GM15510 (cell line): ENCODE measurements around the gene TPH1.

ENCODE experiments used
- POLR2A ChIP-seq: IDR thresholded peaks from 3 replicates; pipeline ENCODE4 v1.6.1; 2011; ENCODE audit warnings: borderline replicate concordance; ENCODE audit not compliant: insufficient read length; ENCODE audit errors: extremely low read depth

The TPH1 gene

DNA sequence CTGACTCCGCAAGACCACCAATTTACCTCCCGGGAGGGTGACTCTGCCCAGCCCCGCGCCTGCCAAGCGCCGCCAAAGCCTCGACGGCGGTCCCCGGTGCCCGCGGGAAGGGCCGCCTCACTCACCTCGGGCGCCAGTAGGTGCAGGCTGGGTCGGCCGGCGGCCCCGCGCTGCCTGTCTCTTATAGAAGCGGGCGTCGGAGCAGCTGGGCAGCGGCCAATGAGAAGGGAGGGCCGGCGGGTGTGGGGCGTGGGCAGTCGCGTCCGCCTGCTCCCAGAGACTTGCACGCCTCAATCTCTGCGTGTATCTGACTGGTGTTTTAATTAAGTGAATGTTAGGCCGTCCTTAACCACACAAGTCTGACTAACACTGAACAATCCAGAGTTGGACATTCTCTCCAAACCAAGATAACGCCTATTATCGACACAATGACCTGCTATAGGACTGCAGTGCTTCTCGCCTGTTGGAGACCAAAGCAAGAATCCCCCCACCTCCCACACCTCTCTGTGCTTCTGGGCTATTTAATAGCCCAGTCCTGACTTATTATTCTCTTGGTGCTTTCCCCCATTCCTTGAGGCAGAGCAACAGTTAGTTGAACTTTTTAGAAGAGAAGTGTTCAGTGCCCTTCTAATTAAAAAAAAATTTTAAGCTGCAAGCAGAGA lies at the start of gene TPH1:
TPH1 (minus strand) TSS at position 154 of the 662 bp plus-strand sequence. CDS start 5,507 bp downstream, outside the sequence.
- no peak for TF ChIP-seq POLR2A

DNA sequence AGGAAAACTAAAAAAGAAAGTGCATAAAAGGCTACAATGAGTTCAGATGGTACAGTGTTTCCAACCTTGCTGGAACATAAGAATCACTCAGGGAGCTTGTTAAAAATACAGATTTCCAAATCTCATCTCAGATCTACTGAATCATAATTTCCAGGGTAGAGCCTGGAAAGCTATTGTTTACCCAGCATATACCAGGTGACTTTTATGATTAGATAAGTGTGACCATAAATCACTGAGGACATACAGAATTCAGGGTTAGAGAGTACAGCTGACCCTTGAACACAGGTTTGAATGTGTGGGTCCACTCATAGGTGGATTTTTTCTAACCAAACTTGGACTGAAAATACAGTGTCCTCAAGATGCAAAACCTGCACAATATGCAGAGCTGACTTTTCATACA lies 47.9 kb upstream of the TPH1 start:
- TF ChIP-seq POLR2A: no peak

DNA sequence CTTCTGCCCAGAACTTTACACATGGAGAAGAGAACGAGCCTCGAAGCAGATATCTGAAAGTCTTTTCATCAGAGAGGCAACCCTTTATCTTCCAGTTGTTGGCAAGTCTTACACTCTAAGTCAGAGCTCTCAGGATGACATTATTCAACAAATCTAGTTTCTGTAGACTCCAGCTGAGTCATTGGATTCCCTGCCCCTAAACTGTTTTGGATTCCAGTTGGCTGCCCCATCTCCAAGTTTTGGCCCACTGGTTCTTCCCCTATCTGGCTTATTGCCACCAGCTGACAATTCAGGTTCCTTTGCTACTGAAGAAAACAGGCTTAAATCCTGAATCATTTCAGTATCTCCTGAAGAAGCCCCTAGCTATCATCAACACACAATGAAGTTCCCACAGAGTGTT lies 45.7 kb upstream of the TPH1 start:
- no peak for TF ChIP-seq POLR2A

DNA sequence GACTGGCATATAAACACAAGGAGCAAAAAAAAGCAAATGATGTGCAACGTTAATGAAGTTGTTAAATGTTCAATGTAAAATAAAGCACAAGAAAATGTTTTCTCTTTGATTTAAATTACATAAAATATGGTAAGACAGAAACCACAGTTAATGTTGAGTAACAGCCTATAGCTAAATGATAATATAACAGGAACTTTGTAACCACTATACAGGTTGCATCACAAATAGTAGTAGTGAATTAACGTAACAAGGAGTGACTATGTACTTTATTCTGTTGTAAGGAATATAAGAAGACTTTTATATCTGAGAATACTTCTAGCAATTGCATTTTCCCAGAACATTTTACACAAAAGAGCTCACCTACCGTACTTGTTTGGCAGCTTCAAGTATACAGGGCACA lies 42.9 kb upstream of the TPH1 start:
- no peak for TF ChIP-seq POLR2A

DNA sequence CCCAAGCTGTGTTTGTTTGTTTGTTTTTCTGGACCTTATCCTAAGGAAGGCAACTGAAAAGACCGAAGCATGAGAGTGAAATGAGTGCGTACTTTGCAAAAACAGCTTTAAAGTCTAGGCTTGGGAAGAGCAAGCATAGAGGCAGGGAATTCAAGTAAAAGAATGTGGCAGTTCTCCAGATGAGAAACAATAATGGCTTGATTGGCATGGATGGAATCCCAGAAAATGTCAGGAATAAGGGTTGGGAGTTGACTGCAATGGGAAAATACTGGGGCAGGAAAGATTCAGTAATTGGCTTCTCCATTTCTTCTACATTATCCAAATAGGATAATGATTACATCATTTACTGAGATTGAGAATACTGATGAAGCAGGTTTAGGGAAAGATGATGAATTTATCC lies 42.3 kb upstream of the TPH1 start:
- TF ChIP-seq POLR2A: no peak

DNA sequence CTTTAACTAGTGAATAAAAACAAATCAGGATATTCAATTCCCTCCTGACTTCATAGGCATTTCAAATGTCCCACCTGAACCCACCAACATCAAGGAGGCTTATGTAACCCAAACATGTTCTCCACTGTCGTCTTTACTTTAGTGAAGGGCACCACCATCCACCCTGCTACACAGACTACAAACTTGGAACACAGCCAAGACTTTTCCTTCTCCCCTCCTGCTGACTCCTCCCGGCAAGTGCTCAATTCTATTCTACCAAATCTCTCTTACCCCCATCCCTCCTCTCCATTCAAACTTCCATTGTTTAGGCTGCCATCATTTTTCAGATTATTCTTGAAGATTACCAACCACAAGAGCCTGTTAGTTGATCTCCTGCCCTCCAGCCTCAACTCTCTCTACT lies 35.5 kb upstream of the TPH1 start:
- TF ChIP-seq POLR2A: no peak

DNA sequence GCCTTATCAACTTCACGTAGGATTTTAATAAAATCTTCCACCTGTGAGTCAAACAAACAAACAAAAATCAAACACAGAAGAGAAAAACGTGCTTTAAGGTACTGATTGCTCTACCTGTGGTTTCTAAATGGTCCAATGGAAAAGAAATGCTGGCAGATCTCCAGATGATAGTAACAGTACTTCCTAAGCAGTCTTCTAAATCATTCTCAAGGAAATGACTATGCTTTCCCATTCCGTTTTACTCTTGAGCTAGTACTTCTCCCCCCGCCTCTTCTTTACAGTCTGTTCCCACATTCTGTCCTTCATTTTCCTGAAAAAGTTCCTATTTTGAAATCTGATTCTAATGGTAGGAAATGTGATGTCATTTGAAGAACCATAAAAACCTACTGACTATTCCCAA lies 34.4 kb upstream of the TPH1 start:
- no peak for TF ChIP-seq POLR2A

DNA sequence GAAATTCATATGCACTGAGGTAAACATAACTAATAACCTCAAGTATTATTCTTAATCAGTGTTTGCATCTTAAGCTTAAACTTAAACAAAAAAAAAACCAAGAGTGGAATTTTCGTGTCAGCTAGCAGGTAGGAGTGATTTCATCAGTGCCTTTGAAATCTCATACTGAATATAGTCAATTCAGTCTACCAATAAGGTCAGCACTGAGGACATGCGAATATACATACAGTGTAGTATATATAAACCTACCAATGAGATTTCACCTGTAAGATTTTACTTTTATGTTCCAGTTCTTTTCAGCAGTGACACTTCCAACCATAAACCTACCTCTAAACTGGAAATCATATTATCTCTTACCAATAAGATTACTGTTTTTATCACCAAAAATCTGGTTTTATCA lies 32.8 kb upstream of the TPH1 start:
- TF ChIP-seq POLR2A: no peak

DNA sequence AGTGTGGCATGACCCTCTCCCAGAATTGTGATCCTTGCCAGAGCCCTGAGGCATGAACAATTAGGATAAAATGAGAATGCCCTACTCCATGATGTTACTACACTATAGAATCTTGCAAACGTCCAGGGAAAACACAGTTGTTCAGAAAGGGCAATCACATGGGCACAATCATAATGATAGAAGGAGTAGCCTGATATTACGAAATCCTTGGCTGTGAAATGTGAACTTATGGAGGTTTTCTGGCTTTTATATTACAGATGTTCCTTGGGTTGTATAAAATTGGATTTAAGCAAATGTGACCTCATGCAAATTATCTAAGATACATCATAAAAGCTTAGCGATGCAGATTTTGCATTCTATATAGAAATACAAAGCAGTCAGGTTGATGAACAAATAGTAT lies 29.4 kb upstream of the TPH1 start:
- no peak for TF ChIP-seq POLR2A

DNA sequence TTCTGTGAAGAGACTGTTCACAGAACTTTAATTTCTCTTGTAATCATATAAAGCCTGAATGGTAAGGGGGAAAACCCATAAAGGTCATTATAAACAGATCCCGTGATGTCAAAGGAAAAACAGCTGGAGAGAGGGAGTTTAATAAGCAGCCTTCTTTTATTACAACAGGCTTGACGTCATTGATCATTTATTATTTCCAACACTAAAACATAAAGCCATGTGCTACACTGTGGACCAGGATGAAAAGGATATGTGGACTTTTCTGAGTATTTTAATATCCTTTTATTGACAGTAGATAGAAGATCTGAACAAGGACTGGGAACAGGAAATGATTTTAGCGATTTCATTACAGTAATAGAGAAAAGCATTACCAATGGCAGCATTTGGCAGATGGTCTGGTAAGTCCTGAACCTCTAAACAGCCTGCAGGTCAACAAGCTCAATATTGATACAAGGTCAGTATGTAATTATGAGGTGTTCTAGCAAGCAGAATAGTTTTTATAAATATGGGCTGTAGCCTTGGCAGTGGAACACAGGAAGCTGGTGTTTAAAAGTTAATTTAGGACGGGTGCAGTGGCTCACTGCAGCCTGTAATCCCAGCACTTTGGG lies 25.1 kb upstream of the TPH1 start:
- TF ChIP-seq POLR2A: no peak

DNA sequence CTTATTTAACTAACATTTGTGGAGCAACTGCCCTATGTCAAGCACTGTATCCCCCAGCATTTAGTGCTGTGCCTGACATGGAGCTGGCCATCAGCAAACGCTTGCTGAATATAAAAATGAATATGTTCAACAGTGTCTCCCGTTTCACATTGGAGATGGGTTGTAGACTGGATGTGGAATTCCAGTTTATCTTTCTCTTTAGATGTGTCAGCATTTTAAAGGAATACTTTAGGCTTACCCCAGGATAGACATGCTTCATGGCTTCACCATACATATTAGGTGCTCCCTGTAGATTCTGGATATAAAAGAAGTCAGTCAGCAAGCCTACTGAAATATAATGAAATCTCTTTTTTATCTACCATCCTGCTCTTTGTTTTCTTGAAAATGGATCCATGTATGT lies 21.3 kb upstream of the TPH1 start:
- TF ChIP-seq POLR2A: no peak

DNA sequence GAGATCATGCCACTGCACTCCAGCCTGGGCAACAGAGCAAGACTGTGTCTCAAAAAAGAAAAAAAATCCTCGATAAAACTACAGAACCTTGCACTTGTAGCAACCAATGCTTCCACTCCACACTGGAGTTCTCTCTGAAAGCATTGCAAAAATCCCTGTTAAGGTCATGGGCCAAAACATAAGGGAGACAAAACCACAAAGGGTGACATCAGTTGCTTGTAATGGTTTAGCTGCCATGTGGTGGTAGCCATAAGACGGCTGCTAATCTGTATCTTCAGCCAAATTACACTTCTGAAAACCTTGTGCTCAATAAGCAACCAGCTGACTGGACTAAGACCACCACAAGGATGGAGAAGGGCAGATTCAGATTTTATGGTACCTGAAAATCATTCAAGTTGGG lies 20.6 kb upstream of the TPH1 start:
- no peak for TF ChIP-seq POLR2A

DNA sequence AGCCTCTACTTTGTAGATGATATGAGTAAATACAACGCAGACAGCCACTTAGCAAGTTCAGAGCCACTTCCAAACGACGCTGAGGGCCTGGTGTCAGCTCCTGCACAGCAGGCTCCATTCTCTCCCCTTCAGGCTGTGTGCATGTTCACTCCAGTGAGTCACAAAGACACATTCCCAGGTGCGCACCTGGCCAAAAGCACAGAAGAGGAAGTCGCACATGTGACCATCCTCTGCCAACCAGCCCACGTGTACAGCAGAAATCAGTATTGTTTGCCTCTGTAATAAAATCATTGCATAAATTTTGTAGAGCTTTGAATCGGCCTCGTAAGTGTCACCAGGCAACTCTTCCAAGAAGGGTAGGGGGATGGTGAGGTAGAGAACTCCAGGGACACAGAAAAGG lies 19.5 kb upstream of the TPH1 start:
- TF ChIP-seq POLR2A: no peak

DNA sequence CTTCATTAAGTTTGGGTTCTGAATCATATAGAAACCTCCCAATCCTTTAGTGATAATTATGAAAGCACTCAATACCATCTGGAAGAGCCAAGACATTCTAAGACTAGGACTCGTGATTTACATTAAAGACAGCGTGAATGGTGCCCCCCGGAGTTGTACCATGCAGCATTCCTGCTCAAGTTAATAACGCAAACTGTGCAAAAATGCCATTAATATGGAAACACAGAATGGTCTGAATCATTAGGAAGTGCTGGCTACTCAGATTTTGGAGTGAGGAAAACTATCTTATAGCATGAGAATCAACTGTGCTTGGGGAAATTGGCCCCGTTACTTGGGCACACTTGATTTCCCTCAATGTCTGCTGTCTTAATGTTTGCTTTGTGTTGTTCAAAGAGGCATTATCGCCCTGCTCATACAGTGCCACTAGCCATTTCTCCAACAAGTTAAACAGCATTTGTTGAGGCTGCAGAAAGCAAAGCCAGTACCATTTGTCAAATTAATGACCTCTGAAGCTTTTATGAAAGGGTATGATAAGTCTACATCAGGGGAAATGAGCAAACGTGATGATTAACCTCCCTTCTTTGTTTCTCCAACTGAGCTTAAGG lies 18.5 kb upstream of the TPH1 start:
- no peak for TF ChIP-seq POLR2A

DNA sequence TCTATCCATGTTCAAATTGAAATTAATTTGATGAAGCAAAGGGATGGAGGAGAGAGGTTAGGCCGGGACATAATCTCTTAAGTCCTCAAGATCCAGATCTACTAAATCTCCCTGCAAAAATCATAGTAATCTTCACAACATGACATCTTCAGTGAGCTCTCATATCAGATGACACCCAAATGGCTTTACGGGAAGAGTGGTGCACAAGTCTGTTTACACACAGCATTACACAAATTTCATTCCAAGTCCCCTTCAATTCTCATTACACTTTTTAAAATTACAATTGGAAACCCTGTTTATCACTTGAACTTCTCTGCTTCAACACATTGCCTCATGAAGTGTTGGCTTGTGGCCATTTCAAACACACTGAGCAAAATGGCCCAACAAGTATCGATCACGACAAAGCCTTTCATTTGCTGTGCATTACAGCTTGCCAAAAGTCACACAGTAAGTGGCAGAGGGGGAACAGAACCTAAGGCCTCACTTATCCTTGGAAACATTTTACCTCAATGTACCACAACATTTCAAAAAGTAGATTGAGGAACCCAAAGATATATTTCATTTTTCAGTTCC lies 17.9 kb upstream of the TPH1 start:
- no peak for TF ChIP-seq POLR2A

DNA sequence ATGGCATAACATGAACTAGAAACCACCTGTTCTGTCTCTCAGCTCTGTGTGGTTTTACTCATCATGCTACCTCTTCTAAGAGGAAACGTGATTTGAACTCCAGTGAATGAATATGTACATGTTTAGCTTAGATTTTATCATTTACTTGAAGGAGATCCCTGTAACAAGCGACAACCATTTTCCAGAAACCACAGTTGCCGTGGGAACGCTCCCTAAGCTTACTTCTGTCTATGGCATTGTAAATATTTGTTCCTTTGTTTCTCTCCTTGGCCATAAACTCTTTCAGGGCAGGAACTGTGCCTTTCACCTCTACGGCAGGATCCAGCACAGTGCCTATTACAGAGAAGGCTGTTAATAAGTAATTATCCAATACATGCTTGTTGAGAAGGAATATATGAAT lies 17.1 kb upstream of the TPH1 start:
- no peak for TF ChIP-seq POLR2A

DNA sequence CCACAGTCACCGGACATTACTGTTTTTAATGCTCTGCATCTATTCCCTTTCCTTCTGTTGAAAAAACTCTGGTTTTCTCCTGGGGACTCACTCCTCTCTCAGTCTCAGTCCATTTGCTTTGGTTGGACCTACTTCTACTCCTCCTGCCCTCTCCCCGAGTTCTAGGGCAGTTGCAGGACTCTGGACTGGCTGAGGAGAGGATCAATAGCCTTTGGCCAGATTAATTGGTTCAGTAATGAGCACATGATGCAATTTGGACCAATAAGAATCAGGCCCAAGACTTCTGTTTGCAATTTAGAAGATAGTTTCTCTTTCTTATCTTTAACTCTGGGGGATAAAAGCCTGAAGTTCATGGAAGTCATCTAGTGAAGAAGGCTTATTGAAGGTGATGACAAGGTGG lies 15.3 kb upstream of the TPH1 start:
- TF ChIP-seq POLR2A: no peak

DNA sequence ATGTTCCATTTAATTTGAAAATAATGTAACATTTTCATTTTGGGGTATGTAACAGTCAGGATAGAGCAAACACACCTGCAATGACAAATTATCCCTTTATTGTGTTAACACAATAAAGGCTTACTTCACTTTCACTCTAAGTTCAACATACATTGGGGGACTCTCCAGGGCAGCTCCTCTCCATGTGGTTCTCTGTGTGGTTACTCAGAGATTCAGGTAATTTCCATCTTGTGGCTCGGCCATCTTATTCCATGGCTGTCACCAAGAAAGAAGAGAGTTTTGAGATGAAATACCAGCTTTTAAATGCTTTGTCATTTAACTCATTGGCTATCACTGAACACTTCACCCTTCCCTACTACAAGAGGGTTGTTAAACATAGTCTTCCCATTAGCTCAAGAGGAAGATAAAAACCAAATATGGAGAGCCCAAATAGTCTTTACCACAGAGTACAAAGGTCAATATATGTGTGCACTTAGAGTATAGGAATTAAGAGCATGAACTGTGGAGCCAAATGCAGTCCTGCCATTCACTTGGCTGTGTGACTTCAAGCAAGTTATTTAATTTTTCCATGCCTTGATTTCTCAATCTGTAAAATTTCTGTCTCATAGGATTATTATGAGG lies 10.6 kb upstream of the TPH1 start:
- TF ChIP-seq POLR2A: no peak
